HUDEP-2 (cell line): ENCODE results near the gene C1QTNF1.

ENCODE experiments used
- DNase-seq, 76 experiments: peaks; one replicate each; lab custom pipeline; 2025; ENCODE audit not compliant: unreplicated experiment in 76 of 76; lab: John Stamatoyannopoulos, UW

Gene C1QTNF1, protein sequence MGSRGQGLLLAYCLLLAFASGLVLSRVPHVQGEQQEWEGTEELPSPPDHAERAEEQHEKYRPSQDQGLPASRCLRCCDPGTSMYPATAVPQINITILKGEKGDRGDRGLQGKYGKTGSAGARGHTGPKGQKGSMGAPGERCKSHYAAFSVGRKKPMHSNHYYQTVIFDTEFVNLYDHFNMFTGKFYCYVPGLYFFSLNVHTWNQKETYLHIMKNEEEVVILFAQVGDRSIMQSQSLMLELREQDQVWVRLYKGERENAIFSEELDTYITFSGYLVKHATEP

DNA sequence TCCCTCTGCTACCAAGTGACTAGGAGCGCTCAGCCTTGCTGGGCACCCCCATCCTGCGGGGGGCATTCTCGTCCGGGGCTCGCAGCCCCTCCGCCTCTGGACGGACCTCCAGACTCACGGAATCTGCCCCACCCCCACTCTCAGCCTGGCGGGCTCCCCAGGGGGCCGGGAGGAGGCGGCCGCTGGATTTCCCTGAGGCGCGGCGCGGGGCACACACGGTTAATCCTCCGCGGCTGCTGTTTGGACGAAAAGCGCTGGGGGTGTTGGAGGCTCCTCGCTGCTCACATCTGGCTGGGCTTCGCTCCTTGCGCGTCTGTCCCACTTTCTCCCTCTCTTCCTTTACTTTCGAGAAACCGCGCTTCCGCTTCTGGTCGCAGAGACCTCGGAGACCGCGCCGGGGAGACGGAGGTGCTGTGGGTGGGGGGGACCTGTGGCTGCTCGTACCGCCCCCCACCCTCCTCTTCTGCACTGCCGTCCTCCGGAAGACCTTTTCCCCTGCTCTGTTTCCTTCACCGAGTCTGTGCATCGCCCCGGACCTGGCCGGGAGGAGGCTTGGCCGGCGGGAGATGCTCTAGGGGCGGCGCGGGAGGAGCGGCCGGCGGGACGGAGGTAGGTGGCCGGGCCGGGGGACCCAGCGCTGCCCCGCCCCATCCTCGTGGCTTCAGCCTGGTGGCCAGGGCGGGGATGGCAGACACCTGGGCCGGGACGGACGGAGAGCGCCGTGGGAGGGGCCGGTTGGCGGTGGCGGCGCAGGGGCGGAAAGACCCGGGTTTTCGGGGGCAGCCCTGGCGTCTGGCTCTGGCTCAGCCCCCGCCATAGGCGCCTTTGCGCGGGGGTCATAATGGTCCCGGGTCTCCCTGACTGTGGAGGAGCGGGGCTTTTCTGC is at the start of gene C1QTNF1:
Gene C1QTNF1 (plus strand): TSS at position 284 of the 886 bp plus-strand sequence. CDS start 19,800 bp downstream, outside the sequence.
- DNase-seq: no peak

DNA sequence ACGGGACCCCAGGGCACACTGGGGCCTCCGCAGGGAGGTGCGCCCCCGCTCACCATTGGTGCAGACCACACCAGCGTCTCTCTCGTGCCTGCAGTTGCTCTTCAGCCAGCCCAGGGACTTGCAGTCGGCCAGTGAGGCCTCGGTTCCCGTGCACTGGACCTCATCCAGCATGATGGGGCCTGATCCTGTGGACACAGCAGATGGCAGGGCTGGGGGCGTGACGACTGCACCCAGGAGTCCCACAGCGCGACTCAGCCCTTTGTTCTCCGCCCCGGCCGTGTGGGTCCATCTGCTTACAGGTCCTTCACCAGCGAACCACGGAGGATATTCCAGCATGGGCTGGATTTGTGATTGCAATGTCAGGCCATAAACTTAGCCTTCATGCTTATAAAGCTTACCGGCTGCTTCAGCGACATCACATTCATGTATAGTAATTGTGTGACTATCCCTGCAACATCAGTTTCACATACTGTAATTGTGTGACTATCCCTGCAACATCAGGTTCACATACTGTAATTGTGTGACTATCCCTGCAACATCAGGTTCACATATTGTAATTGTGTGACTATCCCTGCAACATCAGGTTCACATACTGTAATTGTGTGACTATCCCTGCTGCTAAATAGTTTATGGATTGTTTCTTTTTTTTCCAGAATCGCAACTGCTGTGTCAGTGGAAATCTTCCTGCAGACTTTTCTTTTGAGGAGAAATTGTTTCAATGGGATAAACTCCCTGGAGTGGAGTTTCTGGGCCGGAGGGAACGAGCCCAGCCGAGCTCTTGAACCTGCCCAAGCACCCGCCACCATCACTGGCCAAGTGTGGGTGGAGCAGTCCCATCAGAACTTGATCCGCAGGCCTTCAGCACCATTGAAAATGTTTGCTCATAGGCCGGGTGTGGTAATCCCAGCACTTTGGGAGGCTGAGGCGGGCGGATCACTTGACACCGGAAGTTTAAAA is 49.1 kb upstream of the C1QTNF1 start:
- peak in 5 of 76 experiments; percentile 7 to 25 (median 11) for DNase-seq

DNA sequence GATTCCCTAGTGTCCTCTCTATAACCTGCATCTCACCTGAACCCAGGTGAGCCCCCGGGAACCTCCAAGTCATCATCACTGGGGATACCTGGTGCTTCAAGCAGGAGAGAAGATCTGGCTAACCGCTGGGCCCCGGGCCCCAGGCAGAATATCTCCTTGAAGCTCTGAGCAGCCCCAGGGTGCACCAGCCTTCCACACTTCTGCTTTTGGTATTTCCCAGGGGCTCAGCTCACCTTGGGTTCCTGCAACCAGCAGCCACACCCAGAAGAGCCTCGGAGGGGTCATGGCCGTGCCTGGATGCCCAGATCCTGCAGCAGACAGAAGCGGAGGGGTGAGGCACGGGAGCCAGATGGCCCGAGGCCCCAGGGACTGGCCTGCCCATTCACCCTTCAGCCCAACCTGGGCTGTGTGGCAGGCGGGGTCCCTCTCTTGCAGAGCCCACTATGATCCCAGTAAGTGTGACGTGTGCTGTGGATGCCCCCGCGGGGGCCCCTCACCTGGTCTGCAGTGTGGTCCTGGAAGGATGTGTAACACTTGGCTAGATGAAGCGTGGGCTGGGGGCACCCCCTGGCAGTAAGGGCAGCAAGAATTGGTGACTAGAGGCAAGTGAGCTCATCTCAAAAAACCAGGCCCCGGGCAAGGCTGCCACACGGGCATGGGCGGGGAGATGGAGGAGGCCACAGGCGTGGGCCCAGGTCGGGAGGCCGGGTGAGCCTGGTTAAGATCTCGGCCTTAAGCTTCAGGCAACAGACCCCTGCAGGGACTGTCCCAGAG is 46.9 kb upstream of the C1QTNF1 start:
- DNase-seq: no peak

DNA sequence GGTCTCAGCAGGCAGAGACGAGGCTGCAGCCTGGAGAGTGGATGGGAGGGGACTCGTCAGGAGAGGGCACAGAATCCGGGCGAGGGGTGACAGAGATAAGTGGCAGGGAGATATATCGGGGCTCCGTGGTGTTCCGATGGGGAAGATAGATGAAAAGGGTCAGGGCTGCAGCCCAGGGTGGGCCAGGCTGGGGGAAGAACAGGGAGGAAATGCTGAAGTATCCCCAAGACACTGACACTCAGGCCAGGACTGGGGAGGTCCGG is 46.4 kb upstream of the C1QTNF1 start:
- DNase-seq: no peak

DNA sequence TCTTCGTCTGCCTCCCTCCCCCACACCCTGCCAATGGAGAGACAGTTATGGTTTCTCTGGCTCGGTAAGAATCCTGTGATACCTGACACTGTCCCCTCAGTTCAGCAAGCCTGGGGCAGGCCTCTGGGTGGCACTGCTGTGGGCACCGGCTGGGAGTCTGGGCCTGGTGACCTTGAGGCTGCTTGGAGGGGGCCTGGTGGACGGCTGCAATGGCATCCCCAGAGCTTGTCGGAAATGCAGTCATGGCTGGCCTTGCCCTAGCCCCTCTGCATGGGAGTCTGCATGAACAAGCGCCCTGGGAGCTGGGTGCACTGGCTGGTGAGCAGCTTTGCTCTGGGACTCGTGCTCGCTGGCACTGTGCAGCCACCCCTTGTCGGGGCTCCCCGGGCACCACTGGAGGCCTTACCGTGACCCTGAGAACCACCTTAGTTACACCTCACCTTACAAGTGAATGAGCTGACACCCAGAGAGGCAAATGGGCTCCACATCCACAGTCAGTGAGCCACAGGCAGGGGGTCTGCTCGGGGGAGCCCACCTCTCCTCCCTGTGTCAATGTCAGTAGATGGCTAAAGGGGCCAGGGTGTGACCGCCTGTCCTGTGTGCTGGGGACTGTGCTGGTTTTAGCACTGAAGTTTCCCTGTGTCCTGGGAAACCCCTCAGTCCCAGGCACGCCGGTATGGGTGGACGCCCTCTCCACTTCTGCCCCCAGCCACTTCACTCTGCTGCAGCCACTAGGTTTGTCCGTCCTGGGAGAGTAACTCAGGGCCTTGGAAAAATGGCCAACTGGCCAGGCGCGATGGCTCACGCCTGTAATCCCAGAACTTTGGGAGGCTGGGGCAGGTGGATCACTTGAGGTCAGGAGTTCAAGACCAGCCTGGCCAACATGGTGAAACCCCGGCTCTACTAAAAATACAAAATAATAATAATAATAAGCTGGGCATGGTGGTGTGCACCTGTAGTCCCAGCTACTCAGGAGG is 45.7 kb upstream of the C1QTNF1 start:
- DNase-seq: no peak

DNA sequence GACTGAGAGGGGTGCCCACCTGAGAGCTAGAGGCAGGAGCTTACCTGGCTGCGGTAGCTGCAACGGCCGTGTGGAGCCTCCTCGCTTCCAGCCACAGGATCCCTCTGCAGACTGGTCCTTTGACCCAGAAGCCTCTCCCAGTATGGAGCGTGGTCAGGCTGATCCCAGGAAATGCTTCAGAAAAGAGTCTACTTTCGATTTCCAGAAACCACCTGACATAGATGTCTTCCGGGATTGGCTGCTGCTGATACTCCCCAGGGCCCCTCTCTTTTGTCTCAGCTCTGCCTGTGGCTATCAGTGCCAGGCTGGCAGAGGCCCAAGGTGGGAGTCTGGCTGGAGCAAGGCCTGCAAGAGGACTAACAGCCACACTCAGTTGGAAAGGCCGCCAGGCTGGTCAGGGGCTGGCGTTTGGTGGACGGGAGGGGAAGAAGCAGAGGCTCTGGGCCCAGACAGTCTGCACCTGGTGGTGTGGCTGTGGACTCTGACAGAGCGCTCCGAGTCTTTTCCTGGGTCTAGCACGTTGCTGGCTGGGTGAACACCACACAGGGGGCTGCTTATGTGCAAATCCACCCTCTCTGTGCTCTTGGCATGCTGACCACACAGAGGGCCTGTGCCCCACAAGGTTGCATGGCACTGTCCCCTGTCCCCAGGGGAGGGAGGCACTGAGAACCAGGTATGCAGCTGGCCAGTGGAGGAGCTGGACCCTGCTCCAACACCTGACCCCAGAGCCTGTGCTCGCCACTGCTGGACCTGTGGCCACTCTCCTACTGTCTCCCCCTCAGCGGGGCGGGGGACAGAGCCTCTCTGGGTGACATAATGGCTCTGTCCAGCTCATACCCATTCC is 44.0 kb upstream of the C1QTNF1 start, which contains the start of gene LGALS3BP:
Gene LGALS3BP (minus strand): TSS at position 144 of the 844 bp plus-strand sequence. CDS start 2,732 bp downstream, outside the sequence.
- DNase-seq: no peak

DNA sequence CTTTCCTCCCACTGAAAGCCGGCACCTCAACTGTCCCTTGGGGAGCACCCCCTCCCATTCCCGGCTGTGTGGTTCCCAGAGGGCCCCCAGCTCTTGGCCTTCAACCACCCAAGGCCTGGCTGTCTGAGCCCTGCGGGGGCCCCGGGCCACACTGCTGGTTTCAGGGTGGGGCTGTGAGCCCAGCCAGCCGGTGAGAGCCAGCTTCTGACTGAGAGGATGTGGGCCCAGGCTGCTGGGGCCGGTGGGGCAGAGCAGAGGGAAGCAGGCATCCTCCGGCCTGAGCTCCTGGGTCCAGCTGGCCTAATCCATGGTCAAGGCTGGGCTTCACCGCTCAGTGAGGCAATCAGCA is 43.4 kb upstream of the C1QTNF1 start:
- no peak for DNase-seq

DNA sequence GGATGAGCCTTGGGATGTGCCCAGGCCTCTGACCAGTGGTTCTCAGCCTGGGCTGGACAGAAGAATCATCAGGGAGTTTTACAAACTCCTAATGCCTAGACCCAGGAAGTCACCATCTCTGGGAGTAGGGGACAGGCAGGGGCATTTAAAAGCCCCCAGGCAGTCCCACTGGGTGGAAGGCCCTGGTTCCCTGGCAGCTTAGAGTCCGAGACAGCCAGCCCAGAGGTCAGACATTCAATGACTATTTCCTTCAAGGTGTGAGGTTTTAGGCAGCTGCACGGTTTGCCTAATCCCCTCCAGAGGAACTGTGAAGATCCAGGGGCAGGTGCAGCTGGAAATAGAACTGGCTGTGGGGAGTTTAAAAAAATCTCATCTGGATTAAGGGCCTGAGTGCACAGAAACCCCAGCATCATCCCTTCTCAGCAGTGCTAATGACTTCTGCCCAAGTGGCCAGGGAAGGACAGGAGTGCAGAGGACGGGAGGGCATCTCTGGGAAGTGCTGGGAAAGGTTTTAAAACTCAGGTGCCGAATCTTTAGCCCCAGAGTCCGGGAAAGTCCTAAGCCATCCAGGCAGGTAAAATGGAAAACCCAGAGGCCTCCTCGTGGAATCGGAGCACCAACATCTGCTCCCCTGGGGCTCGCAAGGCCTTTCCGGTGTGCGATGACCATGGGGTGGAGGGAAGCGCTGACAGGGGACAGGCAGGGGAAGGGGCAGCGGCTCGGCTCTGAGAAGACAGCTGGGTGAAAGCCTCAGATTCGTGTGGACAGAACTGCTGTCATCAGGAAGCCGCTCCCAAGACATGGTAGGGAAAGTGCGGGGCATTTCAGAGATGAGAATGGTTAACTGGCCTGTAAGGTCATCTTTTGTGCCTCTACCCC is 42.7 kb upstream of the C1QTNF1 start:
- DNase-seq: no peak

DNA sequence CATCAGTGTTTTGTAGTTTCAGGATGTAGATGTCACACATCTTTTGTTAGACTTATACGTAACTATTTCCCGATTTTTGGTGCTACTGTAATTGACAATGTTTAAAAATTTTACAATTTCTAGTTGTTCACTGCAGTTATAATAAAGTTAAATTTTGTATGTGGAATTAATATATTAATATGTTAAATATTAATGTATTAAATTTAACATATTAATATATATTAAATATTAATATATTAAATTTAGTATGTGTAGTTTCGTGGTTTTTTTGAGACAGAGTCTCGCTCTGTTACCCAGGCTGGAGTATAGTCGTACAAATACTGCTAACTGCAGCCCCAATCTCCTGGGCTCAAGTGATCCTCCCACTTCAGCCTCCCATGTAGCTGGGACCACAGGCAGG is 38.6 kb upstream of the C1QTNF1 start:
- no peak for DNase-seq

DNA sequence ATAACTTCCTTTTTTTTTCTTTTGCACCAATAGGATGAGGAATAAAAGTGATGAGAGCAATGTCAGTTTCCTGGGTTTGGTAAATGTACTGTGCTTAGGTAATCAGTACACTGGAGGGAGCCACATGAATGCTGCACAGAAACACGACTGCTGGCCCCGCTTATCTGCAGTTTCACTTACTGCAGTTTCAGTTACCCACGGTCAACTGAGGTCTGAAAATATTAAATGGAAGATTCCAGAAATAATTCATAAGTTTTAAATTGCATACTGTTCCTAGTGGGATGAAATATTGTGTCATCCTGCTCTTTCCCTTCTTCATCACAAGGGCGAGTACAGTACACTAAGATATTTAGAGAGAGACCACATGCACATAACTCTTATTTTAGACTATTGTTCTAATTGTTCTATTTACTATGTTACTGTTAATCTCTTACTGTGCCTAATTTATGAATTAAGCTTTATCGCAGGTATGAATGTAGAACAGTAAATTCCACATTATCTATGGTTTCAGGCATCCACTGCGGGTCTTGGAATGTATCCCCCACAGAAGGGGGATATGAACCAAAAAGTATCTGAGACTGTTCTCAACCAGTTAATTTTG is 37.8 kb upstream of the C1QTNF1 start:
- DNase-seq: peak in 14 of 76 experiments; percentile 3 to 38 (median 15)

DNA sequence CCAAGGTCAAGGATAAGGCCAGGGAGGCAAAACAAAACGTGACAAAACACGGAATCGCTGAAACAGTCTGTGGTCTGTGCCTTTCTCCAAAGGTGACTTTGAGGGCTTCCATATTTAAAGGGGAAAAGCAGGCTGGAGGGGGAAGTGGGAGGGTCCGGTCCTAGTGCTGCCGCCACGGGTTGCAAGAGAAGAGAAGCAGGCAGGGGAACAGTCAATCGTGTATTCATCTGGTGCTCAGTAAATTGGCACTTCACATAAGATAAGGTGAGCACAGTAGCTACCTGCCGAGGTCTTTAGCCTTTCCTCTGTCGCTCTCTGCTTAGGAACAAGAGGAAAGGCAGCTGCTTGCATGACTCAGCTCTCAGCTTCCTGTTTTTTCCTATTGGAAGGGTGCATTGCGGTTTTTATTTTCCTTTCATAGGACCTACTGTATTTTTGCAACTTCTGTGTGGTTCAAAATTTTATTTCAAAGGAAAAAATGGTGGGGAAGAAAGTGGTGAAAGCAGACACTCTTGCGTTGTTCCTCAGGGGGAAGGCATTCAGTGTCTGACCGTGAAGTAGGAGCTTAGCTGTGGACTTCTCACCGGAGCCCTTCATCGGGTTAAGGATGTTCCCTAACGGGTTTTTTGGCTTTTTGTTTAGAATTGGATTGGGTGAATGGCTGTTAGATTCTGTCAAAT is 37.2 kb upstream of the C1QTNF1 start:
- DNase-seq: no peak

DNA sequence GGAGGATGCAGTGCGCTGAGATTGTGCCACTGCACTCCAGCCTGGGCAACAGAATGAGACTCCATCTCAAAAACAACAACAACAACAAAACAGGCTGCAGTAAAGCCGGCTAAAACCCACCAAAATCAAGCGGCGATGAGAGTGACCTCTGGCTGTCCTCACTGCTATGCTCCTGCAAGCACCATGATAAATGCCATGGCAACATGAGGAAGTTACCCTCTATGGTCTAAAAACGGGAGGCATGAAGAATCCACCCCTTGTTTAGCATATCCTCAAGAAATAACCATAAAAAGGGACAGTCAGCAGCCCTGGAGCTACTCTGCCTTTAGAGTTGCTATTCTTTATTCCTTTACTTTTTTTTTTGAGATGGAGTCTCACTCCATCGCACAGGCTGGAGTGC is 35.8 kb upstream of the C1QTNF1 start:
- peak in 5 of 76 experiments; percentile 2 to 27 (median 13) for DNase-seq

DNA sequence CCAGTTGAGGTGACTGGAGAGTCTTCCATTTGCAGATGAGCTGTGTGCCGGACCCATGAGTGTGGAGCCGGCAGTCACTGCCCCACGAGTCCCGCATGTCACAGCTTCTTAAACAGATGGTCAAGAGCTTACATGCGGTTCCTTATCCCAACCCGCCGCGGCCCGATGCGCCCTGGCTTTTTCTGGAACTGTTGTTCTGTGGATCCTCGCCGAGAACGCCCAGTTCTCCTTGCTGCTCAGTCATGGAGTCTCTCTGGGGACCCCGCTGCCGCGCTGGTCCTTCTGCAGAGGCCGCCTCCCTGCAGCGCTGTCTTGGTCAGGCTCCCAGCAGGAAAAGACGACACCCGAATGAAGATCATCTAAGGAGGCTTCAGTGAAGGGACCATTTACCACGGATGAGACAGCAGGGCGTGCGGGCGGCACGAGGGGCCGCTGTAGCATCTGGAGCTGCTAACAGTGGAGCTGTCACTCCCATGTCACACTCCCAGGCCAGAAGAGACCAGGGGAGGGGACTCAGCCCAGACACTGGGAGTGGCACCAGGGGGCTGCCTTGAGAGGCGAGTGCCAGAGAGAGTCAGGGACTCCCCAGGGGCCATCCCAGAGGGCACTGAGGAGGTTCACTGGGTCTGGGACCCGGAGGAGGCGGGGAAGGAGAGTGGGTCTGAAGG is 33.5 kb upstream of the C1QTNF1 start:
- no peak for DNase-seq

DNA sequence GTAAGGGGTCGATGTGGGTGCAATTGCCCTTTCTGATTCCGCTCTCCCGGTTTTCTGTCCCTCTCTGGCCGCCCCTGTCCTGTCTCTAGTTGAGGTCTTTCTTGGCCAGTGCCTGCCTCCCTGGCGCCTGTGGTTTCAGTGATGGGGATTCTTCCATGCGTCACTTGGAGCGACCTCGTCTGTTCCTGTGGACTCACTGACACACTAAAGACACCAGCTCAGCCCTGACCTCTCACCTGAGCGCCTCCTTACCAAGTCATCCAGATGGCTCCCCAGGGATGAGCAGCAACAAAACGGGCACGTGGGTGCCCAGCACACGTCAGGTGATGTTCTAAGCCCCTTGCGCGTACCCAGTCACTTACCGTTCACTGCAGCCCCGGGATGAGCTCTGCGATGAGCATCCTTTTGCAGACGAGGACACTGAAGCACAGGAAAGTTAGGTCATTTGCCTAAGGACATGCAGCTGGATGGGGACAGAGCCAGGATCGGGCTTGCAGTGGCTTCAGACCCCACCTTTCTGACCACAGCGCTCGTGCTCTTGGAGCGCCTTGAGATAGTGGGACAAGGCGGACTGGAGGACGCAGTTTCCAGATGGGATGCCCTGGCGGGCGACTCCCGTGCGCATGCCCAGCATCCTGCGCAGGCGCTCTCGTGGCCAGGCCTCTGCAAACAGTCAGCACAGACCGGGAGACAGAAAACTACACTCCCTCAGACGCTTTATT is 32.8 kb upstream of the C1QTNF1 start:
- no peak for DNase-seq

DNA sequence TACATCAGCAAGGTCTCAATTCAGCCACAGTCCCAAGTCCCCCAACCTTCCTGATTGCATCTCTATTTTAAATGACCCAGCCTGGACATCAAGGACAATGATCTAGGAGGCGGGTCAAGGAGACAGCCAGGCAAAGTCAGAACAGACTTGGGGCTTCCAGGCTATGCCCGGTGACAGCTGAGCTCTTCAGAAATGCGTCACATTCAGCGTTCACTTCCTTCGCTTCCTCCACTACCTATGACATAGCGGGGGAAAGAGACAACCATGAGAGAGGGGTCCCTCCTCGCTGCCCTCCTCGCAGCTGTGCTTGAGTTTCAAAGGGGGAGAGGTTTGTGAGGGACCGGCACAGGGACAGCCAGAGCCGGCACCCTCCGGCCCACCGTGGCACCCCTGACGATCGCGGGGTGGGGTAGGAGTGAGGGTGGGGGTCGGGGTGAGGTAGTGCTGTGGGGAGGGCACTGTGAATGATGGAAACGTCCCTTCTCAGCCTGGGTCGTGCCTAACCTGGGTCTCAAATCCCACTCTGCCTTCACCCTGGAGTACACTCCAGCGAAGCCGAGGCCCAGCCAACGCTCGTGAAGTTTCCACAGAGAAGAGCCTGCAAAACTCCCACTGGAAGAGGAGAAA is 31.9 kb upstream of the C1QTNF1 start:
- DNase-seq: no peak
